ENCODE measurements around the gene CLEC2B. TPM values are rescaled to one million over a fixed set of nuclear protein-coding genes. Genes with fewer than 3 reads are reported as not detected.

CLEC2B gene
- total and polyA plus RNA-seq, 2 donors (not counting 1 experiment from before 2014, with no cell fraction given): 9.7 to 15.7 TPM

DNA sequence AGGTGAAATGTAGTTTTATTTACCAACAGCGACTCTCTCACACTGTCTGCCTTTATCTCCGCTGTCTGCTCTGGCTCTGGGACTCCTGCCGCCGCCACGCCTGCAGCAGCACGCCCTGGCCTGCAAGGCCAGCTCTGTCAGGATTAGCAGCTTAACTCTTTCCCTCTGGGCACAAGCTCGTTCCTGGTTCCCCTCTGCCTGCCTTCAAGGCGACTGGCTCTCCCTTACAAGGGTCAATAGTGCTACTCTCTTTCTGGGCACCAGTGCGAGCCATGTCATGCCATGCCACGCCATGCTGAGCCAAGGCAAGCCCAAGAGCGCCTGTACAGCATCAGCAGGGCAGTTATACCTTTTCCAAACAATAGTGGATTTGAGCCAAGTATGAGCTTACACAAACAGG is 3.6 kb upstream of the CLEC2B start:
- H3K4me2 ChIP-seq (ENCODE audit: extremely low read depth, insufficient read depth, low read length): no peak overlapping the region
- no peak for DNase-seq (ENCODE audit: low read depth in 2 of 2)
- no peak overlapping the region for H2AFZ ChIP-seq (ENCODE audit: low read length)
- H3K36me3 ChIP-seq (ENCODE audit: control insufficient read depth, insufficient read depth, low read length): no peaks in the 10 kb centered on the region
- no peak overlapping the region for H3K4me3 ChIP-seq (replicated peaks in 1 of 4; ENCODE audit: control extremely low read depth in 1 of 4, insufficient read depth in 1 of 4, low read depth in 3 of 4, low read length in 4 of 4)
- no peak overlapping the region for H3K9ac ChIP-seq (ENCODE audit: insufficient read depth, low read length)
- no peaks in the 10 kb centered on the region for H3K27me3 ChIP-seq (ENCODE audit: control insufficient read depth, insufficient read depth, low read length)
- H3K27ac ChIP-seq (ENCODE audit: insufficient read depth, low read length): no peak overlapping the region
- TF ChIP-seq, protein P1, sequence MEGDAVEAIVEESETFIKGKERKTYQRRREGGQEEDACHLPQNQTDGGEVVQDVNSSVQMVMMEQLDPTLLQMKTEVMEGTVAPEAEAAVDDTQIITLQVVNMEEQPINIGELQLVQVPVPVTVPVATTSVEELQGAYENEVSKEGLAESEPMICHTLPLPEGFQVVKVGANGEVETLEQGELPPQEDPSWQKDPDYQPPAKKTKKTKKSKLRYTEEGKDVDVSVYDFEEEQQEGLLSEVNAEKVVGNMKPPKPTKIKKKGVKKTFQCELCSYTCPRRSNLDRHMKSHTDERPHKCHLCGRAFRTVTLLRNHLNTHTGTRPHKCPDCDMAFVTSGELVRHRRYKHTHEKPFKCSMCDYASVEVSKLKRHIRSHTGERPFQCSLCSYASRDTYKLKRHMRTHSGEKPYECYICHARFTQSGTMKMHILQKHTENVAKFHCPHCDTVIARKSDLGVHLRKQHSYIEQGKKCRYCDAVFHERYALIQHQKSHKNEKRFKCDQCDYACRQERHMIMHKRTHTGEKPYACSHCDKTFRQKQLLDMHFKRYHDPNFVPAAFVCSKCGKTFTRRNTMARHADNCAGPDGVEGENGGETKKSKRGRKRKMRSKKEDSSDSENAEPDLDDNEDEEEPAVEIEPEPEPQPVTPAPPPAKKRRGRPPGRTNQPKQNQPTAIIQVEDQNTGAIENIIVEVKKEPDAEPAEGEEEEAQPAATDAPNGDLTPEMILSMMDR (conservative IDR thresholded peaks at IDR 0.05 in 1 of 2, IDR thresholded peaks at IDR 0.05 in 1 of 2; ENCODE audit: low read depth in 1 of 2, low read length in 2 of 2): no peak
- TF ChIP-seq EZH2 (IDR thresholded peaks at IDR 0.05; ENCODE audit: low read length, missing control alignments): no peak
- H3K9me3 ChIP-seq (ENCODE audit: control insufficient read depth, insufficient read depth, low read depth, low read length): no peaks in the 10 kb centered on the region
- H4K20me1 ChIP-seq (ENCODE audit: control insufficient read depth, extremely low read depth, insufficient read depth, low read length): no peaks in the 10 kb centered on the region
- H3K4me1 ChIP-seq (ENCODE audit: control insufficient read depth, extremely low read depth, insufficient read depth, low read length): no peaks in the 10 kb centered on the region
- no peaks in the 10 kb centered on the region for H3K79me2 ChIP-seq (ENCODE audit: control insufficient read depth, insufficient read depth, low read length)

DNA sequence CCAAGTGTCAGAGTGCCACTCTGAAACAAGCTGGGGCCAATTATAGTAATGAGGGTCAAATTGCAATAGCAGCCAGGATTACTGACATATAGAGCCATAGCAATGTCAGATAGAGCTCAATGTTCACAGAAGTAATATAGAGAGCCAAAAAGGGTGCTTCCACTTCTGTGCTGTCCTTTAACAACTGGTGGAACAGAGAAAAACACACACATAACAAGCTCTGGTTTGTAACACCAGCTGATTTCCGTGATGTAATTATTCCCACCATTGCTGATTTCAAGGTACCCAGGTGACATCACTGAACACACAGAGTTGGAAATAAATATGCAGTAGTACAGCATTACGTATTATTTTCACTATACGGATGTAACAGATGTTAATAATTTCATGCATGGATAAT is 3.0 kb upstream of the CLEC2B start:
- Histone ChIP-seq H3K27me3 (ENCODE audit: control insufficient read depth, insufficient read depth, low read length) (no peaks in the 10 kb centered on the region), H3K4me1 (ENCODE audit: control insufficient read depth, extremely low read depth, insufficient read depth, low read length) (no peaks in the 10 kb centered on the region), H2AFZ (ENCODE audit: low read length) (no peak overlapping the region), H3K27ac (ENCODE audit: insufficient read depth, low read length) (no peak overlapping the region), H4K20me1 (ENCODE audit: control insufficient read depth, extremely low read depth, insufficient read depth, low read length) (no peaks in the 10 kb centered on the region), H3K4me2 (ENCODE audit: extremely low read depth, insufficient read depth, low read length) (no peak overlapping the region), H3K9ac (ENCODE audit: insufficient read depth, low read length) (no peak overlapping the region), H3K79me2 (ENCODE audit: control insufficient read depth, insufficient read depth, low read length) (no peaks in the 10 kb centered on the region), H3K9me3 (ENCODE audit: control insufficient read depth, insufficient read depth, low read depth, low read length) (no peaks in the 10 kb centered on the region), H3K4me3 (replicated peaks in 1 of 4; ENCODE audit: control extremely low read depth in 1 of 4, insufficient read depth in 1 of 4, low read depth in 3 of 4, low read length in 4 of 4) (no peak overlapping the region), H3K36me3 (ENCODE audit: control insufficient read depth, insufficient read depth, low read length) (no peaks in the 10 kb centered on the region)
- no peak for TF ChIP-seq EZH2 (IDR thresholded peaks at IDR 0.05; ENCODE audit: low read length, missing control alignments)
- TF ChIP-seq, protein P1 (conservative IDR thresholded peaks at IDR 0.05 in 1 of 2, IDR thresholded peaks at IDR 0.05 in 1 of 2; ENCODE audit: low read depth in 1 of 2, low read length in 2 of 2): no peak
- no peak for DNase-seq (ENCODE audit: low read depth in 2 of 2)

GRCh38 chr12:9870286-9870866 is 1.2 kb upstream of the CLEC2B start:
- H3K79me2 ChIP-seq (ENCODE audit: control insufficient read depth, insufficient read depth, low read length): no peaks in the 10 kb centered on the region
- TF ChIP-seq, protein P1 (conservative IDR thresholded peaks at IDR 0.05 in 1 of 2, IDR thresholded peaks at IDR 0.05 in 1 of 2; ENCODE audit: low read depth in 1 of 2, low read length in 2 of 2): no peak
- no peak for TF ChIP-seq EZH2 (IDR thresholded peaks at IDR 0.05; ENCODE audit: low read length, missing control alignments)
- H3K4me3 ChIP-seq (replicated peaks in 1 of 4; ENCODE audit: control extremely low read depth in 1 of 4, insufficient read depth in 1 of 4, low read depth in 3 of 4, low read length in 4 of 4): peak overlapping the region in 3 of 4 experiments; percentile 41 to 91 (median 56)
- no peaks in the 10 kb centered on the region for H3K4me1 ChIP-seq (ENCODE audit: control insufficient read depth, extremely low read depth, insufficient read depth, low read length)
- H4K20me1 ChIP-seq (ENCODE audit: control insufficient read depth, extremely low read depth, insufficient read depth, low read length): no peaks in the 10 kb centered on the region
- peak overlapping the region; percentile 73 for H3K4me2 ChIP-seq (ENCODE audit: extremely low read depth, insufficient read depth, low read length)
- peak overlapping the region; percentile 72 for H3K27ac ChIP-seq (ENCODE audit: insufficient read depth, low read length)
- H2AFZ ChIP-seq (ENCODE audit: low read length): peak overlapping the region; percentile 42
- H3K9me3 ChIP-seq (ENCODE audit: control insufficient read depth, insufficient read depth, low read depth, low read length): no peaks in the 10 kb centered on the region
- no peaks in the 10 kb centered on the region for H3K27me3 ChIP-seq (ENCODE audit: control insufficient read depth, insufficient read depth, low read length)
- no peak overlapping the region for H3K9ac ChIP-seq (ENCODE audit: insufficient read depth, low read length)
- DNase-seq (ENCODE audit: low read depth in 2 of 2): peak in 1 of 2 donors; percentile 27
- H3K36me3 ChIP-seq (ENCODE audit: control insufficient read depth, insufficient read depth, low read length): no peaks in the 10 kb centered on the region

Measured in fibroblast of lung (primary cell).